ENCODE measurements around the gene BAIAP2L1.

DNA sequence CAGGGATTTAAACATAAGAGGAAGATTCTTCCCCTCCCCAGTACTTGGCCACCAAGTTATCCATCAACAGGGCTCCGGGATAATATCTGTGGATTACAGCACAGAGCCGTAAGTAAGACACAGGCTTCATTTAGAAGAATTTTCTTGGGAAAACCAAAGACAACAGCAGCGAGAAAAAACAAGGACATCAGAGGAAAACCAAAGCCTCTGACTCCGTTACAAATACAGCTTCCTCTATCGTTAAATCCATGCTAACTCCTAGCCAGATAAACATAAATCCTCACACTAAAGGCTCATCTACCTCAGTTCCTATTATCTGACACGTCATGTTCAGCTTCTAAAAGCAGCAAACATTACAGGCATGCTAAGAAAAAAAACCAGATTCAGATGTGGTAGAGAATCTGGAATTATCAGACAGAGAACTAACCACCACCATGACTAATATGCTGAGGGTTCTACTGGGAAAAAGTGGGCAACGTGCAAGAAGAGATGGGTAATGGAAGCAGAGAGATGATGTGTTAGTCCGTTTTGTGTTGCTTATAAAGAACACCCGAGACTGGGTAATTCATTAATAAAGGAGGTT lies 71.0 kb downstream of the BAIAP2L1 start:
- TF ChIP-seq EZH2 (IDR thresholded peaks at IDR 0.05; ENCODE audit: insufficient read depth, poor library complexity, severe bottlenecking) (no peak), EZH2phosphoT487 (IDR thresholded peaks at IDR 0.05; ENCODE audit: insufficient read depth, low read depth) (no peak)

All from GM23248 (cell line).